Kidney epithelial cell (primary cell): ENCODE measurements around the gene MAP1LC3A. TPM values are rescaled to one million over a fixed set of nuclear protein-coding genes. Genes with fewer than 3 reads are reported as not detected.
A peak's percentile ranks its signal among the peaks of the same experiment; 100 is the strongest.

Experiments
- DNase-seq: peaks from one replicate; pipeline ENCODE4 v3.0.0-alpha.2; 2010; ENCODE audit warnings: low read depth
- H3K27me3 ChIP-seq: 2 replicates; pipeline ENCODE4 v1.6.0; 2011; ENCODE audit warnings: low read length; ENCODE audit not compliant: control insufficient read depth, insufficient read depth
- H3K36me3 ChIP-seq: 2 replicates; pipeline ENCODE4 v1.5.1; 2011; ENCODE audit warnings: low read length; ENCODE audit not compliant: control insufficient read depth, insufficient read depth
- H3K4me3 ChIP-seq: 2 replicates; pipeline ENCODE4 v1.5.1; 2011; ENCODE audit warnings: low read depth, mild to moderate bottlenecking, control low read depth, low read length
- total RNA-seq: library from RNA; depleted of rRNA; stranded (reverse); fragments of >200 nt; gene quantifications from 2 replicates; pipeline ENCODE4 v1.2.3, GENCODE V29; 2015
- TF ChIP-seq, protein P1 (sequence below): IDR thresholded peaks from 2 replicates; pipeline ENCODE4 v1.5.1; 2011; ENCODE audit warnings: mild to moderate bottlenecking, moderate library complexity, low read length, control low read depth, inconsistent platforms; ENCODE audit not compliant: insufficient read depth, poor library complexity, severe bottlenecking

MAP1LC3A gene
- total RNA-seq, 1 donor from 2014 or later, result 63.0 TPM

DNA sequence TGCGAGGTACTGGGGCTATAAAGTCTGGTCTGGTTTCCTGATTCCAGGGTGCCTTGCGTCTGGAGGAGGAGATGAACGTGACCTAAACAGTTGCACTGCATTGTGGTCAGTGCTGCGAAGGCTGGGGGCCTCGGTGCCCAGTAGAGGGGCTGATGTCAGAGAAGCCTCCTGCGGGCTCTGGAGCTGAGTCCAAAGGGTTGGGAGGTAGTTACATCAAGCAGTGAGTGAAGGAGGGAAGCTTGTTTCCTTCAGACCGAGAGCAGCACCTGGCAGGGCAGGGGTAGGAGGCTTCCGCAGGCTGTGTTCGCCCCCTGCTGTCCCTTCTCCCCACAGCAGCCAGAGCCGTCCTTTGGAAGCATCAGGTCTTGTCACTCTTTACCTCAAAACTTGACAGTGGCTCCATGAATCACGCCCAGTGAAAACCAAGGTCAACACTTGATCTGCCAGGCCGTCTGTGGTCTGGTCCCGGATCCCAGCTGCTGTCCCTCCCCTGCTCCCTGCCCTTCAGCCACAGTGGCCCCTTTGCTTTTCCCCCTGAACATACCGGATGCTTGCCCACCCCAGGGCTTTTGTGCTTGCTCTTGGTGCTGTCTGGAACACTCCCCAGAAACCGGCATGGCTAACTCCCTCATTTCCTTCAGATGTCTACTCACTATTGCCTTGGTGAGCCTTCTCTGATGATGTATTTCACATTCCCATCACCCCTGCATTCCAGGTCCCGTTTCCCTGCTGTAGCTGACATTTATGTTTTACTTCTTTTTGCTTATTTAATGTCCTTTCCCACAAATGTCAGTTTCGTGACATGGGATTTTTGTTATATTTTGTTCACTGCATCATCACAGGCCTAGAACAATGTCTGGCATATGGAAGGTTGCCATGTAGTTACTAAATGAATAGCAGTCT lies 35.3 kb upstream of the MAP1LC3A start:
- Histone ChIP-seq H3K27me3 (no peaks in the 10 kb centered on the region), H3K36me3 (peaks cover 3% of the 10 kb centered on the region), H3K4me3 (no peak overlapping the region)
- TF ChIP-seq, protein P1, sequence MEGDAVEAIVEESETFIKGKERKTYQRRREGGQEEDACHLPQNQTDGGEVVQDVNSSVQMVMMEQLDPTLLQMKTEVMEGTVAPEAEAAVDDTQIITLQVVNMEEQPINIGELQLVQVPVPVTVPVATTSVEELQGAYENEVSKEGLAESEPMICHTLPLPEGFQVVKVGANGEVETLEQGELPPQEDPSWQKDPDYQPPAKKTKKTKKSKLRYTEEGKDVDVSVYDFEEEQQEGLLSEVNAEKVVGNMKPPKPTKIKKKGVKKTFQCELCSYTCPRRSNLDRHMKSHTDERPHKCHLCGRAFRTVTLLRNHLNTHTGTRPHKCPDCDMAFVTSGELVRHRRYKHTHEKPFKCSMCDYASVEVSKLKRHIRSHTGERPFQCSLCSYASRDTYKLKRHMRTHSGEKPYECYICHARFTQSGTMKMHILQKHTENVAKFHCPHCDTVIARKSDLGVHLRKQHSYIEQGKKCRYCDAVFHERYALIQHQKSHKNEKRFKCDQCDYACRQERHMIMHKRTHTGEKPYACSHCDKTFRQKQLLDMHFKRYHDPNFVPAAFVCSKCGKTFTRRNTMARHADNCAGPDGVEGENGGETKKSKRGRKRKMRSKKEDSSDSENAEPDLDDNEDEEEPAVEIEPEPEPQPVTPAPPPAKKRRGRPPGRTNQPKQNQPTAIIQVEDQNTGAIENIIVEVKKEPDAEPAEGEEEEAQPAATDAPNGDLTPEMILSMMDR, result peak; percentile 82
- DNase-seq, result no peak

DNA sequence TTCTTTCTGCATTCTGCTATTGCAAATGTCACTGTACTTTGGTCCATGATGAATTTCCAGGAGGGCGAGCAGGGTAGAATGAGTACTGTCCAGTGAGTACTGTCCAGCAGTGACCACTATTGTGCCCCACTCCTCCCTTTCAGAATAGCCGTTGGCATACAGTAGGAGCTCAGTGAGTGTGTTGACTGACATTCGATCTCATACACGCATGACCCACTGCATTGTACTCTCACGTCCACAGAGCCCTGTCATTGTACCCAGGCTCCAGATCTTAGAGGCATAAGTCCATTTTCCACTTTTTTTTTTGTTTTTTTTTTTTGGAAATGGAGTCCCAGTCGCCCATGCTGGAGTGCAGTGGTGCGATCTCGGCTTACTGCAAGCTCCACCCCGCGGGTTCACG lies 34.1 kb upstream of the MAP1LC3A start:
- no peak for DNase-seq
- TF ChIP-seq, protein P1, result no peak
- H3K27me3 ChIP-seq, result no peaks in the 10 kb centered on the region
- no peak overlapping the region for H3K4me3 ChIP-seq
- H3K36me3 ChIP-seq, result peaks cover 3% of the 10 kb centered on the region

DNA sequence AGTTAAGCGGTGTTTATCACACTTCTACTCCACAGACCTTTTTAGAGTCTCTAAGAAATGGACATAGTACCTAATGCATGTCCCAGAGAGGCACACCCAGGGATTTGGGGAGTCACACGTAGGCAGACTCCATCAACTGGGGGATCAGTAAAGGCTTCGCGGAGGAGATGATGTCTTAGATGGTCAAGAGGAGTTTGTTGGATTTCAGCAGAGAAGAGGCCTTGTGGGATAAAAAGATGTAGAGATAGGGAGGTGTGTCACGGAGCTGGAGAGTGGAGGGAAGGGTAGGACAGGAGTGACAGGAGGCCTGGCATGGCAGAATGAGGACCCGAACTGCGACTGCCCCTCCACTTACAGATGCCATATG lies 33.2 kb upstream of the MAP1LC3A start:
- no peak for DNase-seq
- Histone ChIP-seq H3K27me3 (no peaks in the 10 kb centered on the region), H3K36me3 (peaks cover 3% of the 10 kb centered on the region), H3K4me3 (no peak overlapping the region)
- TF ChIP-seq, protein P1, result no peak

DNA sequence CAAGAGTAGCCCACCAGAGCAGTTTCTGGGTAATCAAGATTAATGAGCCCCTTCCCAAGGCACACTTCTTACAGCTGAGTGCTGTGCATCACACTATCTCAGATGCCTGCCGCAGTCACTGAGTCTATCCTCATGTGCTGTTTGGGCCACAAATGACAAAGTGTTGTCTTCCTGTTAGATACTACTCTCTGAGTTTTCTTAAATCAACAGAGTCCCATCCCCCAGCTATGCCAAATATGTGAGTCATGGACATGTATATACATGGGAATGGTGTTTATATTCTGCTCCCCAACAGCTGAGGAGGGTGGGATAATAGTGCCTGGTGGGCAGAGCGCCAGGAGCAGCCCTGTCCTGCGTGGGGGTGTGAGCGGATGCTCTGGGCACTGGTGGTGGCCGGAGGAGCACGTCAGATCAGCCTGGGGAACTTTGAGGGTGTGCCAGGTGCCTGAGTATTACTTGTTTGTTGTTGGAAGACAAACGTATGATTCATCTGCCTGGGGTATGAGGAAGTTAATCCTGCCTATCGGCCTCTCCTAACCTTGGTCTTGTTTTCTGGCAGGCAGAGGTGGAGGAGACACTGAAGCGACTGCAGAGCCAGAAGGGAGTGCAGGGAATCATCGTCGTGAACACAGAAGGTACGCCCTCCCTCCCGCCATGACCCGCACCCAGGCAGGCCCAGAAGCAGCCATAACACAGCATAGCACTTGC lies 32.7 kb upstream of the MAP1LC3A start:
- no peaks in the 10 kb centered on the region for H3K27me3 ChIP-seq
- peaks cover 3% of the 10 kb centered on the region for H3K36me3 ChIP-seq
- H3K4me3 ChIP-seq, result no peak overlapping the region
- DNase-seq, result peak; percentile 99
- TF ChIP-seq, protein P1, result no peak

DNA sequence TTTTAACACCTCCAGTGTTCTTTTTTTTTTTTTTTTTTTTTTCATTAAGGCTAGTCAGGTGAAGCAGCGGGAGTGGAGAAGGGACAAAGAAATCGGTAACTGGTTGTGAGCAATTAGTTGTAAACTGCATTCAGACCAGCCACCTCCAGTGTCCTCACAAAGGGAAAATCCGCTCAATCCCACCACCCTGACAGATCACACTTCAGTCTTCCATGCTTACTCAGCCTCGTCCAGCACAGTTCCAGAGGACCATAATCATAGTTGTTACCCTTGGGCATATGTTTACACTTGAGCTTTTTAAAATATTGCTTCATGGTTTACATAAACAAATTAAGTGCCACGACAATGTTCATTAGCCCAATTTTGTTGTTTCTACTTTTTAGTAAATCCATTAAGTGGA lies 32.1 kb upstream of the MAP1LC3A start:
- no peak for DNase-seq
- peaks cover 3% of the 10 kb centered on the region for H3K36me3 ChIP-seq
- H3K27me3 ChIP-seq, result no peaks in the 10 kb centered on the region
- H3K4me3 ChIP-seq, result no peak overlapping the region
- TF ChIP-seq, protein P1, result no peak

DNA sequence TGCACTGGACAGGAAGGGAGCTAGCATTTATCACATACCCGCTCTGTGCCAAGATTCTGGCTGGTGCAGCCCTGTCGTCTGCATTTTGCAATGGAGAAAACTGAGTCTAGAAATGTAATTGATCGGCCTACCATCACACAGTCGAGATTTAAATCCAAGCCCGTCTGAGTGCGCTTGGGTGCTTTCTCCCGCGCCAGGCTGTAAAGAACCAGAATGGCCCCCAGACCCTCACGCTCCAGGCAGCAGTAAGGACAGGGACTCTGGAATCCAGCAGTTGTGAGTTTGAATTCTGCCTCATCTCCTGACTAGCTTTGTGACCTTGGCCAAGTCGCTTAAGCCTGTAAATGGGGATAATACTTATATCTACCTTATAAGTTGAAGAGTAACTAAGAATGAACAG lies 31.5 kb upstream of the MAP1LC3A start:
- no peak overlapping the region for H3K4me3 ChIP-seq
- TF ChIP-seq, protein P1, result no peak
- DNase-seq, result no peak
- H3K27me3 ChIP-seq, result no peaks in the 10 kb centered on the region
- peaks cover 3% of the 10 kb centered on the region for H3K36me3 ChIP-seq
